Thyroid gland (tissue), 4 donors: ENCODE data around the gene PRKD1.

Experiments used
- CTCF ChIP-seq, 6 experiments: fragments of 200-600 bp in 3 of 6; fragments of 450-650 bp in 3 of 6; sonication (generic) in 3 of 6; IDR thresholded peaks; one replicate each; pipeline ENCODE4 v1.5.1; 2016 to 2019; ENCODE audit warnings: antibody characterized with exemption in 6 of 6, mild to moderate bottlenecking in 2 of 6, inconsistent platforms in 1 of 6, moderate library complexity in 1 of 6
- POLR2A ChIP-seq, 2 donors: fragments of 450-650 bp; IDR thresholded peaks; one replicate each; pipeline ENCODE4 v1.6.1; 2017; ENCODE audit warnings: antibody characterized with exemption in 2 of 2, mild to moderate bottlenecking in 2 of 2, moderate library complexity in 1 of 2

GRCh38 chr14:29821661-29822429, 105.8 kb downstream of the PRKD1 start:
- no peak for TF ChIP-seq CTCF (IDR thresholded peaks at IDR 0.05)
- TF ChIP-seq POLR2A (IDR thresholded peaks at IDR 0.05) = no peak
